GM12878 (cell line): ENCODE measurements around the gene HEATR9. TPM values are rescaled to one million over a fixed set of nuclear protein-coding genes. Genes with fewer than 3 reads are reported as not detected.
A peak's percentile ranks its signal among the peaks of the same experiment; 100 is the strongest.

Source experiments
- BRCA1 ChIP-seq: IDR thresholded peaks from 2 replicates; pipeline ENCODE4 v1.6.1; 2011; ENCODE audit warnings: low read depth, low read length, improper control_type of control experiment
- CREB1 ChIP-seq: IDR thresholded peaks from 2 replicates; pipeline ENCODE4 v1.6.1; 2012; ENCODE audit warnings: low read depth, mild to moderate bottlenecking, inconsistent platforms
- E2F4 ChIP-seq: IDR thresholded peaks from 2 replicates; pipeline ENCODE4 v1.6.1; 2012; ENCODE audit warnings: low read depth, low read length, improper control_type of control experiment
- GATAD2B ChIP-seq: fragments of 450-650 bp; conservative IDR thresholded peaks from 2 replicates; pipeline ENCODE4 v1.6.1; 2017; ENCODE audit warnings: low read depth, mild to moderate bottlenecking, moderate library complexity
- HDGF ChIP-seq: fragments of 450-650 bp; IDR thresholded peaks from 2 replicates; pipeline ENCODE4 v1.6.1; 2016; ENCODE audit warnings: antibody characterized with exemption
- IKZF2 ChIP-seq, 2 experiments: fragments of 450-650 bp; IDR thresholded peaks; 2 replicates each; pipeline ENCODE4 v1.6.1; 2017; ENCODE audit warnings: mild to moderate bottlenecking in 2 of 2, moderate library complexity in 2 of 2
- KDM1A ChIP-seq: fragments of 200-600 bp; sonication (generic); IDR thresholded peaks from 2 replicates; pipeline ENCODE4 v1.6.1; 2016; ENCODE audit warnings: borderline replicate concordance
- LARP7 ChIP-seq: fragments of 450-650 bp; IDR thresholded peaks from 2 replicates; pipeline ENCODE4 v1.6.1; 2017; ENCODE audit warnings: mild to moderate bottlenecking
- MEF2A ChIP-seq: IDR thresholded peaks from 2 replicates; pipeline ENCODE4 v1.6.1; 2011; ENCODE audit warnings: low read depth, mild to moderate bottlenecking, low read length, moderate library complexity; ENCODE audit not compliant: insufficient read depth
- MXI1 ChIP-seq: fragments of 150-350 bp; IDR thresholded peaks from 2 replicates; pipeline ENCODE4 v1.6.1; 2011; ENCODE audit warnings: low read depth, mild to moderate bottlenecking, inconsistent platforms, low read length, improper control_type of control experiment
- NFYA ChIP-seq: IDR thresholded peaks from 2 replicates; pipeline ENCODE4 v1.6.1; 2011; ENCODE audit warnings: low read depth, mild to moderate bottlenecking, low read length, improper control_type of control experiment, borderline replicate concordance
- PKNOX1 ChIP-seq: fragments of 450-650 bp; IDR thresholded peaks from 2 replicates; pipeline ENCODE4 v1.6.1; 2016; ENCODE audit warnings: mild to moderate bottlenecking
- RCOR1 ChIP-seq: conservative IDR thresholded peaks from 2 replicates; pipeline ENCODE4 v1.6.1; 2012; ENCODE audit warnings: low read depth, low read length, improper control_type of control experiment
- SKIL ChIP-seq: fragments of 450-650 bp; IDR thresholded peaks from 2 replicates; pipeline ENCODE4 v1.6.1; 2017; ENCODE audit warnings: mild to moderate bottlenecking, low read depth, inconsistent platforms; ENCODE audit not compliant: poor library complexity, severe bottlenecking
- SPI1 ChIP-seq: IDR thresholded peaks from 2 replicates; pipeline ENCODE4 v1.6.1; 2011; ENCODE audit warnings: low read depth, mild to moderate bottlenecking, low read length, moderate library complexity, borderline replicate concordance; ENCODE audit not compliant: insufficient read depth
- TCF3 ChIP-seq: IDR thresholded peaks from 2 replicates; pipeline ENCODE4 v1.6.1; 2012; ENCODE audit warnings: low read depth, mild to moderate bottlenecking, low read length, borderline replicate concordance; ENCODE audit not compliant: insufficient read depth
- USF2 ChIP-seq: IDR thresholded peaks from 2 replicates; pipeline ENCODE4 v1.6.1; 2011; ENCODE audit warnings: low read depth, low read length, improper control_type of control experiment, borderline replicate concordance
- ZBED1 ChIP-seq: IDR thresholded peaks from 2 replicates; pipeline ENCODE4 v1.6.1; 2016; ENCODE audit warnings: borderline replicate concordance
- ZBTB33 ChIP-seq: fragments of 450-650 bp; IDR thresholded peaks from 2 replicates; pipeline ENCODE4 v1.6.1; 2017; ENCODE audit warnings: mild to moderate bottlenecking
- ZNF217 ChIP-seq: fragments of 450-650 bp; IDR thresholded peaks from 2 replicates; pipeline ENCODE4 v1.6.1; 2017; ENCODE audit warnings: antibody characterized with exemption, mild to moderate bottlenecking
- ZNF274 ChIP-seq: IDR thresholded peaks from one replicate; pipeline ENCODE4 v1.8.0; 2011; ENCODE audit not compliant: insufficient read length, insufficient read depth
- polyA plus RNA-seq, 11 experiments: library from polyadenylated mRNA; depleted of rRNA in 4 of 11; unstranded in 6 of 11; stranded (reverse) in 5 of 11; fragments of >200 nt; fragmentation: Nextera tagmentation in 4 of 11; fragmentation: Illumina TruSeq in 1 of 11; extraction: Ambion mirVana in 4 of 11; extraction: Trizol in 1 of 11; gene quantifications; 1 replicate in 1 of 11; 2 replicates in 10 of 11; pipeline versions ENCODE4 v1.2.1 to v1.2.3, GENCODE V29; 2011 to 2016; ENCODE audit warnings: inconsistent platforms in 2 of 11, missing spikeins in 2 of 11, low read depth in 1 of 11
- total RNA-seq, 4 experiments: library from RNA; depleted of rRNA in 3 of 4; stranded (reverse); fragments of >200 nt in 3 of 4; fragmentation: Illumina TruSeq in 1 of 4; extraction: Trizol in 1 of 4; gene quantifications; 2 replicates each; pipeline versions ENCODE4 v1.2.1 to v1.2.3, GENCODE V29; 2013 to 2021

Gene HEATR9
- total and polyA plus RNA-seq, 10 of the 15 experiments (the other 5 are each of a cell fraction or from before 2014, with no cell fraction given): 0.04 to 0.43 (median 0.13) TPM; not detected in 2

GRCh38 chr17:35808962-35809854 is 59.5 kb downstream of the HEATR9 start, which contains the start of gene TAF15 (continued):
- peak; percentile 83 for TF ChIP-seq MXI1
- TF ChIP-seq MEF2A: no peak
- TF ChIP-seq E2F4: 0 out of 2 replicates have a peak, but pooled peaks have one; percentile 39
- TF ChIP-seq ZNF217: no peak
- no peak for TF ChIP-seq KDM1A
- TF ChIP-seq ZNF274: no peak
- TF ChIP-seq GATAD2B: peak; percentile 19
- TF ChIP-seq ZBED1: no peak; the same call in 1 of the 2 replicates
- peak; percentile 71 for TF ChIP-seq PKNOX1
- no peak for TF ChIP-seq BRCA1
- peak; percentile 84 for TF ChIP-seq LARP7
- no peak for TF ChIP-seq USF2
- TF ChIP-seq SPI1: peak; percentile 87
- TF ChIP-seq NFYA: no peak
- 0 out of 2 replicates have a peak, but pooled peaks have one; percentile 22 for TF ChIP-seq RCOR1
- peak; percentile 77 for TF ChIP-seq TCF3
- no peak for TF ChIP-seq ZBTB33
- TF ChIP-seq SKIL: peak; percentile 100
- peak; percentile 49 for TF ChIP-seq CREB1
- TF ChIP-seq IKZF2 (IDR thresholded peaks at IDR 0.05): peak; percentile 66 to 76
- no peak; the same call in 1 of the 2 replicates for TF ChIP-seq HDGF
